ENCODE results near the gene DACT3. TPM values are rescaled to one million over a fixed set of nuclear protein-coding genes. Genes with fewer than 3 reads are reported as not detected.

DACT3 gene
- total and polyA plus RNA-seq, 2 experiments from 2014 or later: 0.78 to 2.6 TPM

GRCh38 chr19:46696866-46697203, 35.9 kb upstream of the DACT3 start:
- peaks cover 7% of the 10 kb centered on the region; the same call in 1 of the 2 replicates for H3F3A ChIP-seq (replicated peaks; ENCODE audit: low read depth)
- H3K36me3 ChIP-seq (ENCODE audit: insufficient read depth): peaks cover 73% of the 10 kb centered on the region
- no peaks in the 10 kb centered on the region for H3K9me2 ChIP-seq (ENCODE audit: insufficient read depth)
- H3K27me3 ChIP-seq (ENCODE audit: insufficient read depth): no peaks in the 10 kb centered on the region
- Mint-ChIP-seq H3K9me3 (no peaks in the 10 kb centered on the region), H3K4me1 (peaks cover 10% of the 10 kb centered on the region), H3K36me3 (ENCODE audit: low read depth) (peaks cover 85% of the 10 kb centered on the region), H3K27me3 (ENCODE audit: insufficient read depth, low read depth, poor library complexity) (peaks cover 7% of the 10 kb centered on the region), H3K4me3 (peak overlapping the region; percentile 62), H3K27ac (peak overlapping the region; percentile 73; the same call in 1 of the 2 replicates)
- TF ChIP-seq ZNF331 (CRISPR knock-in tag; IDR thresholded peaks at IDR 0.05; ENCODE audit: low read depth) (no peak), EZH2phosphoT487 (IDR thresholded peaks at IDR 0.05; ENCODE audit: unreplicated experiment) (no peak), ZNF114 (CRISPR knock-in tag; IDR thresholded peaks at IDR 0.05) (no peak), POLR2AphosphoS5 (IDR thresholded peaks at IDR 0.05; ENCODE audit: low read depth) (no peak), ETS1 (IDR thresholded peaks at IDR 0.05) (no peak), NANOG (IDR thresholded peaks at IDR 0.05; ENCODE audit: borderline replicate concordance) (no peak), STAT1 (IDR thresholded peaks at IDR 0.05; ENCODE audit: unreplicated experiment) (no peak), CREB1 (CRISPR knock-in tag; IDR thresholded peaks at IDR 0.05; ENCODE audit: low read depth) (no peak), JUNB (IDR thresholded peaks at IDR 0.05; ENCODE audit: unreplicated experiment) (no peak), EZH2 (IDR thresholded peaks at IDR 0.05; ENCODE audit: low read depth, unreplicated experiment) (no peak)
- TF ChIP-seq, protein P1, sequence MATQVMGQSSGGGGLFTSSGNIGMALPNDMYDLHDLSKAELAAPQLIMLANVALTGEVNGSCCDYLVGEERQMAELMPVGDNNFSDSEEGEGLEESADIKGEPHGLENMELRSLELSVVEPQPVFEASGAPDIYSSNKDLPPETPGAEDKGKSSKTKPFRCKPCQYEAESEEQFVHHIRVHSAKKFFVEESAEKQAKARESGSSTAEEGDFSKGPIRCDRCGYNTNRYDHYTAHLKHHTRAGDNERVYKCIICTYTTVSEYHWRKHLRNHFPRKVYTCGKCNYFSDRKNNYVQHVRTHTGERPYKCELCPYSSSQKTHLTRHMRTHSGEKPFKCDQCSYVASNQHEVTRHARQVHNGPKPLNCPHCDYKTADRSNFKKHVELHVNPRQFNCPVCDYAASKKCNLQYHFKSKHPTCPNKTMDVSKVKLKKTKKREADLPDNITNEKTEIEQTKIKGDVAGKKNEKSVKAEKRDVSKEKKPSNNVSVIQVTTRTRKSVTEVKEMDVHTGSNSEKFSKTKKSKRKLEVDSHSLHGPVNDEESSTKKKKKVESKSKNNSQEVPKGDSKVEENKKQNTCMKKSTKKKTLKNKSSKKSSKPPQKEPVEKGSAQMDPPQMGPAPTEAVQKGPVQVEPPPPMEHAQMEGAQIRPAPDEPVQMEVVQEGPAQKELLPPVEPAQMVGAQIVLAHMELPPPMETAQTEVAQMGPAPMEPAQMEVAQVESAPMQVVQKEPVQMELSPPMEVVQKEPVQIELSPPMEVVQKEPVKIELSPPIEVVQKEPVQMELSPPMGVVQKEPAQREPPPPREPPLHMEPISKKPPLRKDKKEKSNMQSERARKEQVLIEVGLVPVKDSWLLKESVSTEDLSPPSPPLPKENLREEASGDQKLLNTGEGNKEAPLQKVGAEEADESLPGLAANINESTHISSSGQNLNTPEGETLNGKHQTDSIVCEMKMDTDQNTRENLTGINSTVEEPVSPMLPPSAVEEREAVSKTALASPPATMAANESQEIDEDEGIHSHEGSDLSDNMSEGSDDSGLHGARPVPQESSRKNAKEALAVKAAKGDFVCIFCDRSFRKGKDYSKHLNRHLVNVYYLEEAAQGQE (IDR thresholded peaks at IDR 0.05; ENCODE audit: unreplicated experiment): no peak
- TF ChIP-seq, protein P2, sequence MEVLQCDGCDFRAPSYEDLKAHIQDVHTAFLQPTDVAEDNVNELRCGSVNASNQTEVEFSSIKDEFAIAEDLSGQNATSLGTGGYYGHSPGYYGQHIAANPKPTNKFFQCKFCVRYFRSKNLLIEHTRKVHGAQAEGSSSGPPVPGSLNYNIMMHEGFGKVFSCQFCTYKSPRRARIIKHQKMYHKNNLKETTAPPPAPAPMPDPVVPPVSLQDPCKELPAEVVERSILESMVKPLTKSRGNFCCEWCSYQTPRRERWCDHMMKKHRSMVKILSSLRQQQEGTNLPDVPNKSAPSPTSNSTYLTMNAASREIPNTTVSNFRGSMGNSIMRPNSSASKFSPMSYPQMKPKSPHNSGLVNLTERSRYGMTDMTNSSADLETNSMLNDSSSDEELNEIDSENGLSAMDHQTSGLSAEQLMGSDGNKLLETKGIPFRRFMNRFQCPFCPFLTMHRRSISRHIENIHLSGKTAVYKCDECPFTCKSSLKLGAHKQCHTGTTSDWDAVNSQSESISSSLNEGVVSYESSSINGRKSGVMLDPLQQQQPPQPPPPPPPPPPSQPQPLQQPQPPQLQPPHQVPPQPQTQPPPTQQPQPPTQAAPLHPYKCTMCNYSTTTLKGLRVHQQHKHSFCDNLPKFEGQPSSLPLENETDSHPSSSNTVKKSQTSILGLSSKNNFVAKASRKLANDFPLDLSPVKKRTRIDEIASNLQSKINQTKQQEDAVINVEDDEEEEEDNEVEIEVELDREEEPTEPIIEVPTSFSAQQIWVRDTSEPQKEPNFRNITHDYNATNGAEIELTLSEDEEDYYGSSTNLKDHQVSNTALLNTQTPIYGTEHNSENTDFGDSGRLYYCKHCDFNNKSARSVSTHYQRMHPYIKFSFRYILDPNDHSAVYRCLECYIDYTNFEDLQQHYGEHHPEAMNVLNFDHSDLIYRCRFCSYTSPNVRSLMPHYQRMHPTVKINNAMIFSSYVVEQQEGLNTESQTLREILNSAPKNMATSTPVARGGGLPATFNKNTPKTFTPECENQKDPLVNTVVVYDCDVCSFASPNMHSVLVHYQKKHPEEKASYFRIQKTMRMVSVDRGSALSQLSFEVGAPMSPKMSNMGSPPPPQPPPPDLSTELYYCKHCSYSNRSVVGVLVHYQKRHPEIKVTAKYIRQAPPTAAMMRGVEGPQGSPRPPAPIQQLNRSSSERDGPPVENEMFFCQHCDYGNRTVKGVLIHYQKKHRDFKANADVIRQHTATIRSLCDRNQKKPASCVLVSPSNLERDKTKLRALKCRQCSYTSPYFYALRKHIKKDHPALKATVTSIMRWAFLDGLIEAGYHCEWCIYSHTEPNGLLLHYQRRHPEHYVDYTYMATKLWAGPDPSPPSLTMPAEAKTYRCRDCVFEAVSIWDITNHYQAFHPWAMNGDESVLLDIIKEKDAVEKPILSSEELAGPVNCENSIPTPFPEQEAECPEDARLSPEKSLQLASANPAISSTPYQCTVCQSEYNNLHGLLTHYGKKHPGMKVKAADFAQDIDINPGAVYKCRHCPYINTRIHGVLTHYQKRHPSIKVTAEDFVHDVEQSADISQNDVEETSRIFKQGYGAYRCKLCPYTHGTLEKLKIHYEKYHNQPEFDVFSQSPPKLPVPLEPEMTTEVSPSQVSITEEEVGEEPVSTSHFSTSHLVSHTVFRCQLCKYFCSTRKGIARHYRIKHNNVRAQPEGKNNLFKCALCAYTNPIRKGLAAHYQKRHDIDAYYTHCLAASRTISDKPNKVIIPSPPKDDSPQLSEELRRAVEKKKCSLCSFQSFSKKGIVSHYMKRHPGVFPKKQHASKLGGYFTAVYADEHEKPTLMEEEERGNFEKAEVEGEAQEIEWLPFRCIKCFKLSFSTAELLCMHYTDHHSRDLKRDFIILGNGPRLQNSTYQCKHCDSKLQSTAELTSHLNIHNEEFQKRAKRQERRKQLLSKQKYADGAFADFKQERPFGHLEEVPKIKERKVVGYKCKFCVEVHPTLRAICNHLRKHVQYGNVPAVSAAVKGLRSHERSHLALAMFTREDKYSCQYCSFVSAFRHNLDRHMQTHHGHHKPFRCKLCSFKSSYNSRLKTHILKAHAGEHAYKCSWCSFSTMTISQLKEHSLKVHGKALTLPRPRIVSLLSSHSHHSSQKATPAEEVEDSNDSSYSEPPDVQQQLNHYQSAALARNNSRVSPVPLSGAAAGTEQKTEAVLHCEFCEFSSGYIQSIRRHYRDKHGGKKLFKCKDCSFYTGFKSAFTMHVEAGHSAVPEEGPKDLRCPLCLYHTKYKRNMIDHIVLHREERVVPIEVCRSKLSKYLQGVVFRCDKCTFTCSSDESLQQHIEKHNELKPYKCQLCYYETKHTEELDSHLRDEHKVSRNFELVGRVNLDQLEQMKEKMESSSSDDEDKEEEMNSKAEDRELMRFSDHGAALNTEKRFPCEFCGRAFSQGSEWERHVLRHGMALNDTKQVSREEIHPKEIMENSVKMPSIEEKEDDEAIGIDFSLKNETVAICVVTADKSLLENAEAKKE (CRISPR knock-in tag; IDR thresholded peaks at IDR 0.05): no peak
- TF ChIP-seq, protein P3, sequence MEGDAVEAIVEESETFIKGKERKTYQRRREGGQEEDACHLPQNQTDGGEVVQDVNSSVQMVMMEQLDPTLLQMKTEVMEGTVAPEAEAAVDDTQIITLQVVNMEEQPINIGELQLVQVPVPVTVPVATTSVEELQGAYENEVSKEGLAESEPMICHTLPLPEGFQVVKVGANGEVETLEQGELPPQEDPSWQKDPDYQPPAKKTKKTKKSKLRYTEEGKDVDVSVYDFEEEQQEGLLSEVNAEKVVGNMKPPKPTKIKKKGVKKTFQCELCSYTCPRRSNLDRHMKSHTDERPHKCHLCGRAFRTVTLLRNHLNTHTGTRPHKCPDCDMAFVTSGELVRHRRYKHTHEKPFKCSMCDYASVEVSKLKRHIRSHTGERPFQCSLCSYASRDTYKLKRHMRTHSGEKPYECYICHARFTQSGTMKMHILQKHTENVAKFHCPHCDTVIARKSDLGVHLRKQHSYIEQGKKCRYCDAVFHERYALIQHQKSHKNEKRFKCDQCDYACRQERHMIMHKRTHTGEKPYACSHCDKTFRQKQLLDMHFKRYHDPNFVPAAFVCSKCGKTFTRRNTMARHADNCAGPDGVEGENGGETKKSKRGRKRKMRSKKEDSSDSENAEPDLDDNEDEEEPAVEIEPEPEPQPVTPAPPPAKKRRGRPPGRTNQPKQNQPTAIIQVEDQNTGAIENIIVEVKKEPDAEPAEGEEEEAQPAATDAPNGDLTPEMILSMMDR (conservative IDR thresholded peaks at IDR 0.05; ENCODE audit: low read depth in 2 of 2): no peak
- ATAC-seq (no peak), DNase-seq (ENCODE audit: low spot score) (no peak)
- peaks cover 4% of the 10 kb centered on the region; the same call in 1 of the 2 replicates for H3K4me1 ChIP-seq (ENCODE audit: insufficient read depth)
- H2AFZ ChIP-seq: no peak overlapping the region
- H4K20me1 ChIP-seq (replicated peaks; ENCODE audit: insufficient read depth): peaks cover 30% of the 10 kb centered on the region
- peak overlapping the region; percentile 76 for H3K27ac ChIP-seq (ENCODE audit: low read depth)
- H3K4me2 ChIP-seq: peak overlapping the region; percentile 62
- 0 out of 2 replicates have a peak, but pooled peaks cover 3% of the 10 kb centered on the region for H3K79me2 ChIP-seq (replicated peaks; ENCODE audit: insufficient read depth)
- 0 out of 2 replicates have a peak overlapping the region, but pooled peaks have one; percentile 22 for H3K4me3 ChIP-seq

Data from GM23338 (cell line).